Measurements from ENCODE around the gene BMERB1.
"Not testable (repeated sequence)": the region's sequence is repeated elsewhere in the genome, so short reads cannot be mapped to it uniquely, and the experiment has no call there.

DNA sequence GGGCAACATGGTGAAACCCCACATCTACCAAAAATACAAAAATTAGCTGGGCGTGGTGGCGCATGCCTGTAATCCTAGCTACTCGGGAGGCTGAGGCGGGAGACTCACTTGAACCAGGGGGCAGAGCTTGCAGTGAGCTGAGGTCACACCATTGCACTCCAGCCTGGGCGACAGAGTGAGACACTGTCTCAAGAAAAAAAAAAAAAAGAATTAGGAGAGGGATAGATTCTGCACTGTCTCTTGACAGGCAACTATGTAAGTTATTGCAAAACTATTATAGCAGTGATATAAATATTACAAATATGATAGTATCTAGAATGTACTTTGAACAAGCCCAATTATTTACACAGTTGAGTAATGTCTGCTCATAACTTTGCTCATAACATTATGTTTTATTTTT is 7.8 kb downstream of the BMERB1 start:
- TF ChIP-seq POLR2A (IDR thresholded peaks at IDR 0.05; ENCODE audit: low read depth, low read length); POLR2AphosphoS5 (IDR thresholded peaks at IDR 0.05; ENCODE audit: low read depth, low read length); PAX5 (IDR thresholded peaks at IDR 0.05; ENCODE audit: insufficient read depth, low read length, severe bottlenecking); TAF1 (IDR thresholded peaks at IDR 0.05; ENCODE audit: low read depth, low read length): not testable (repeated sequence)

Data from GM12891 (cell line).